Measurements from ENCODE around the gene SPRING1.

The SPRING1 gene

DNA sequence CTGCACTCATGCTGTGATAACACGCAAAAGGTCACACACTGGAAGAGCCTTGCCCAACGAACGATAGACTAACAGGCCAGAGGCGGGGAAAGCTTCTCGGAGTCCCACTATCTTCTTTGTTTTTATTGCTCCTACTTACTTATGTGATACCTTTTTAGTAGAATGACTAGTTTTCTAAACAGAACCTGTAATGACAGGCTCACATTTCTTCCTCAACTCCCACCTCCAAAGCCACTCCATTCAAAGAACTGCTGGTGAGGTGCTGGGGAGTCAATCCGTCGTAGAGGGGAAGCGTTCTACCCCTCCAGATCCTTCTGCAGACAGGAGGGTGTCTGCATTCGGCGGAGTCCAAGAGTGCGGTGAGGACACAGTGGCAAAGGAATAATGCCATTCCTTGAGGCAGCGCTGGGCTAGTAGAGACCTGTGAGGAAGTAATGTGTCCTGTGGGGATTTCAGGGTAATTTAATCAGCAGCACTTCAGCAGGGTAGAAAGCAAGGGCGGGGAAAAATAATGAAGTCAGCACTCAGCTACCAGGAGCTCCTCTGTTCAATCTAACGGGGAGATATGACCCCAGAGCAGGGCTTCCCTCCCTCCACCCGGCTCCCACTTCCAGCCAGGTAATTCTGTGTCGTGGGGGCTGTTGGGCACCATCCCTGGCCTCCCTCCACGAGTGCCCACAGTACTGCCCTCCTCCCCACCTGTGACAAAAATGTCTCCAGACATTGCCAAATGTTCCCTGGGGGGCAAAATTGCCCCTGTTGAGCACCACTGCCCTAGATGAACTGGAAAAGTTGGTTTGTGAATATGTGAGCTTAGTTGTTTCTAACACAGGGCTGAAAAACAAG, 25.2 kb downstream of the SPRING1 start (continued):
- TF ChIP-seq PRDM4 (tag by site-specific recombination; IDR thresholded peaks at IDR 0.05) (0 out of 2 replicates have a peak, but pooled peaks have one; percentile 37), KLF8 (tag by site-specific recombination; IDR thresholded peaks at IDR 0.05) (peak; percentile 75), ZNF514 (tag by site-specific recombination; IDR thresholded peaks at IDR 0.05) (no peak), ZSCAN16 (tag by site-specific recombination; IDR thresholded peaks at IDR 0.05) (no peak), YY1 (tag by site-specific recombination; IDR thresholded peaks at IDR 0.05) (no peak), ZEB2 (tag by site-specific recombination; IDR thresholded peaks at IDR 0.05) (peak; percentile 59; the same call in 1 of the 2 replicates), ZNF561 (tag by site-specific recombination; IDR thresholded peaks at IDR 0.05; ENCODE audit: borderline replicate concordance) (no peak), CTCF (tag by site-specific recombination; IDR thresholded peaks at IDR 0.05) (no peak), ZNF600 (tag by site-specific recombination; IDR thresholded peaks at IDR 0.05) (peak; percentile 69), EGR2 (tag by site-specific recombination; IDR thresholded peaks at IDR 0.05; ENCODE audit: low read depth) (peak; percentile 29; the same call in 1 of the 2 replicates), SETDB1 (IDR thresholded peaks at IDR 0.05; ENCODE audit: insufficient read length, low read length) (no peak), ZNF660 (tag by site-specific recombination; IDR thresholded peaks at IDR 0.05) (peak; percentile 68; the same call in 1 of the 2 replicates), GLIS2 (tag by site-specific recombination; IDR thresholded peaks at IDR 0.05) (peak; percentile 50), IKZF3 (tag by site-specific recombination; IDR thresholded peaks at IDR 0.05) (peak; percentile 96), ZNF341 (tag by site-specific recombination; IDR thresholded peaks at IDR 0.05; ENCODE audit: low read depth) (peak; percentile 70), GLI2 (tag by site-specific recombination; IDR thresholded peaks at IDR 0.05; ENCODE audit: borderline replicate concordance, low read depth) (no peak; the same call in 1 of the 2 replicates), ZNF19 (tag by site-specific recombination; IDR thresholded peaks at IDR 0.05; ENCODE audit: low read depth) (no peak), ZNF121 (tag by site-specific recombination; IDR thresholded peaks at IDR 0.05) (no peak), ZNF843 (tag by site-specific recombination; IDR thresholded peaks at IDR 0.05) (peak; percentile 84), MZF1 (tag by site-specific recombination; IDR thresholded peaks at IDR 0.05; ENCODE audit: borderline replicate concordance) (peak; percentile 99), ZNF2 (tag by site-specific recombination; IDR thresholded peaks at IDR 0.05) (peak; percentile 46; the same call in 1 of the 2 replicates), ZNF24 (tag by site-specific recombination; IDR thresholded peaks at IDR 0.05) (0 out of 2 replicates have a peak, but pooled peaks have one; percentile 57), ZXDB (tag by site-specific recombination; IDR thresholded peaks at IDR 0.05) (peak; percentile 85), ZNF214 (tag by site-specific recombination; IDR thresholded peaks at IDR 0.05; ENCODE audit: borderline replicate concordance) (no peak), ZNF777 (tag by site-specific recombination; IDR thresholded peaks at IDR 0.05; ENCODE audit: borderline replicate concordance) (no peak)
- TF ChIP-seq, protein P1, sequence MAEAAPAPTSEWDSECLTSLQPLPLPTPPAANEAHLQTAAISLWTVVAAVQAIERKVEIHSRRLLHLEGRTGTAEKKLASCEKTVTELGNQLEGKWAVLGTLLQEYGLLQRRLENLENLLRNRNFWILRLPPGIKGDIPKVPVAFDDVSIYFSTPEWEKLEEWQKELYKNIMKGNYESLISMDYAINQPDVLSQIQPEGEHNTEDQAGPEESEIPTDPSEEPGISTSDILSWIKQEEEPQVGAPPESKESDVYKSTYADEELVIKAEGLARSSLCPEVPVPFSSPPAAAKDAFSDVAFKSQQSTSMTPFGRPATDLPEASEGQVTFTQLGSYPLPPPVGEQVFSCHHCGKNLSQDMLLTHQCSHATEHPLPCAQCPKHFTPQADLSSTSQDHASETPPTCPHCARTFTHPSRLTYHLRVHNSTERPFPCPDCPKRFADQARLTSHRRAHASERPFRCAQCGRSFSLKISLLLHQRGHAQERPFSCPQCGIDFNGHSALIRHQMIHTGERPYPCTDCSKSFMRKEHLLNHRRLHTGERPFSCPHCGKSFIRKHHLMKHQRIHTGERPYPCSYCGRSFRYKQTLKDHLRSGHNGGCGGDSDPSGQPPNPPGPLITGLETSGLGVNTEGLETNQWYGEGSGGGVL (tag by site-specific recombination; IDR thresholded peaks at IDR 0.05) = peak; percentile 77
- TF ChIP-seq, protein P2, sequence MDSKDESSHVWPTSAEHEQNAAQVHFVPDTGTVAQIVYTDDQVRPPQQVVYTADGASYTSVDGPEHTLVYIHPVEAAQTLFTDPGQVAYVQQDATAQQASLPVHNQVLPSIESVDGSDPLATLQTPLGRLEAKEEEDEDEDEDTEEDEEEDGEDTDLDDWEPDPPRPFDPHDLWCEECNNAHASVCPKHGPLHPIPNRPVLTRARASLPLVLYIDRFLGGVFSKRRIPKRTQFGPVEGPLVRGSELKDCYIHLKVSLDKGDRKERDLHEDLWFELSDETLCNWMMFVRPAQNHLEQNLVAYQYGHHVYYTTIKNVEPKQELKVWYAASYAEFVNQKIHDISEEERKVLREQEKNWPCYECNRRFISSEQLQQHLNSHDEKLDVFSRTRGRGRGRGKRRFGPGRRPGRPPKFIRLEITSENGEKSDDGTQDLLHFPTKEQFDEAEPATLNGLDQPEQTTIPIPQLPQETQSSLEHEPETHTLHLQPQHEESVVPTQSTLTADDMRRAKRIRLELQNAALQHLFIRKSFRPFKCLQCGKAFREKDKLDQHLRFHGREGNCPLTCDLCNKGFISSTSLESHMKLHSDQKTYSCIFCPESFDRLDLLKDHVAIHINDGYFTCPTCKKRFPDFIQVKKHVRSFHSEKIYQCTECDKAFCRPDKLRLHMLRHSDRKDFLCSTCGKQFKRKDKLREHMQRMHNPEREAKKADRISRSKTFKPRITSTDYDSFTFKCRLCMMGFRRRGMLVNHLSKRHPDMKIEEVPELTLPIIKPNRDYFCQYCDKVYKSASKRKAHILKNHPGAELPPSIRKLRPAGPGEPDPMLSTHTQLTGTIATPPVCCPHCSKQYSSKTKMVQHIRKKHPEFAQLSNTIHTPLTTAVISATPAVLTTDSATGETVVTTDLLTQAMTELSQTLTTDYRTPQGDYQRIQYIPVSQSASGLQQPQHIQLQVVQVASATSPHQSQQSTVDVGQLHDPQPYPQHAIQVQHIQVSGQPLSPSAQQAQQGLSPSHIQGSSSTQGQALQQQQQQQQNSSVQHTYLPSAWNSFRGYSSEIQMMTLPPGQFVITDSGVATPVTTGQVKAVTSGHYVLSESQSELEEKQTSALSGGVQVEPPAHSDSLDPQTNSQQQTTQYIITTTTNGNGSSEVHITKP (tag by site-specific recombination; IDR thresholded peaks at IDR 0.05) = peak; percentile 89
- TF ChIP-seq, protein P3, sequence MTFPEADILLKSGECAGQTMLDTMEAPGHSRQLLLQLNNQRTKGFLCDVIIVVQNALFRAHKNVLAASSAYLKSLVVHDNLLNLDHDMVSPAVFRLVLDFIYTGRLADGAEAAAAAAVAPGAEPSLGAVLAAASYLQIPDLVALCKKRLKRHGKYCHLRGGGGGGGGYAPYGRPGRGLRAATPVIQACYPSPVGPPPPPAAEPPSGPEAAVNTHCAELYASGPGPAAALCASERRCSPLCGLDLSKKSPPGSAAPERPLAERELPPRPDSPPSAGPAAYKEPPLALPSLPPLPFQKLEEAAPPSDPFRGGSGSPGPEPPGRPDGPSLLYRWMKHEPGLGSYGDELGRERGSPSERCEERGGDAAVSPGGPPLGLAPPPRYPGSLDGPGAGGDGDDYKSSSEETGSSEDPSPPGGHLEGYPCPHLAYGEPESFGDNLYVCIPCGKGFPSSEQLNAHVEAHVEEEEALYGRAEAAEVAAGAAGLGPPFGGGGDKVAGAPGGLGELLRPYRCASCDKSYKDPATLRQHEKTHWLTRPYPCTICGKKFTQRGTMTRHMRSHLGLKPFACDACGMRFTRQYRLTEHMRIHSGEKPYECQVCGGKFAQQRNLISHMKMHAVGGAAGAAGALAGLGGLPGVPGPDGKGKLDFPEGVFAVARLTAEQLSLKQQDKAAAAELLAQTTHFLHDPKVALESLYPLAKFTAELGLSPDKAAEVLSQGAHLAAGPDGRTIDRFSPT (tag by site-specific recombination; IDR thresholded peaks at IDR 0.05) = peak; percentile 82
